ENCODE measurements around the gene METTL3. TPM values are rescaled to one million over a fixed set of nuclear protein-coding genes. Genes with fewer than 3 reads are reported as not detected.

METTL3 gene
- total and polyA plus RNA-seq, 2 of the 13 experiments (the other 11 are each of a cell fraction or from before 2014, with no cell fraction given): 123 to 130 TPM

- no peak for TF ChIP-seq PBX2 (CRISPR knock-in tag; IDR thresholded peaks at IDR 0.05)
- TF ChIP-seq ZNF3 (CRISPR knock-in tag; IDR thresholded peaks at IDR 0.05): no peak
- peak; percentile 28; the same call in 1 of the 2 replicates for TF ChIP-seq YEATS4 (CRISPR knock-in tag; IDR thresholded peaks at IDR 0.05; ENCODE audit: borderline replicate concordance)
- TF ChIP-seq ZSCAN12 (CRISPR knock-in tag; IDR thresholded peaks at IDR 0.05): no peak
- peak; percentile 66; the same call in 1 of the 2 replicates for TF ChIP-seq ZNF709 (CRISPR knock-in tag; IDR thresholded peaks at IDR 0.05)
- TF ChIP-seq RAD21 (CRISPR knock-in tag; IDR thresholded peaks at IDR 0.05): no peak
- TF ChIP-seq ZNF331 (CRISPR knock-in tag; IDR thresholded peaks at IDR 0.05): peak; percentile 45; the same call in 1 of the 2 replicates
- peak; percentile 20; the same call in 1 of the 2 replicates for TF ChIP-seq ZNF317 (CRISPR knock-in tag; IDR thresholded peaks at IDR 0.05)
- 0 out of 2 replicates have a peak, but pooled peaks have one; percentile 10 for TF ChIP-seq ZNF225 (CRISPR knock-in tag; IDR thresholded peaks at IDR 0.05)
- no peak for TF ChIP-seq ZKSCAN8 (CRISPR knock-in tag; IDR thresholded peaks at IDR 0.05; ENCODE audit: borderline replicate concordance)
- TF ChIP-seq ZNF460 (CRISPR knock-in tag; IDR thresholded peaks at IDR 0.05; ENCODE audit: borderline replicate concordance): no peak
- TF ChIP-seq KAT8 (CRISPR knock-in tag; IDR thresholded peaks at IDR 0.05): peak; percentile 47
- TF ChIP-seq ZNF160 (CRISPR knock-in tag; IDR thresholded peaks at IDR 0.05): no peak
- TF ChIP-seq GPBP1L1 (CRISPR knock-in tag; IDR thresholded peaks at IDR 0.05): no peak
- no peak for TF ChIP-seq GZF1 (CRISPR knock-in tag; IDR thresholded peaks at IDR 0.05)
- TF ChIP-seq REST (IDR thresholded peaks at IDR 0.05; ENCODE audit: borderline replicate concordance in 1 of 2, low read depth in 1 of 2, low read length in 2 of 2): no peak; a peak in 1 of 4 replicates
- TF ChIP-seq MTF2 (CRISPR knock-in tag; IDR thresholded peaks at IDR 0.05; ENCODE audit: borderline replicate concordance): no peak
- no peak for TF ChIP-seq ARHGAP35 (CRISPR knock-in tag; IDR thresholded peaks at IDR 0.05; ENCODE audit: borderline replicate concordance)
- TF ChIP-seq ZNF639 (CRISPR knock-in tag; conservative IDR thresholded peaks at IDR 0.05): no peak; the same call in 1 of the 2 replicates
- no peak for TF ChIP-seq ZNF720 (CRISPR knock-in tag; IDR thresholded peaks at IDR 0.05)
These were observed 15.7 kb upstream of the METTL3 start (continued) for GRCh38 chr14:21526672-21527317.
